Body of pancreas (tissue), 4 donors: ENCODE results near the gene MAD1L1.

Experiments used
- CTCF ChIP-seq, 7 experiments: fragments of 450-650 bp in 4 of 7; fragments of 200-600 bp in 3 of 7; sonication (generic) in 3 of 7; IDR thresholded peaks; one replicate each; pipeline ENCODE4 v1.5.1; 2016 to 2019; ENCODE audit warnings: antibody characterized with exemption in 7 of 7
- POLR2A ChIP-seq, 3 donors: fragments of 450-650 bp; IDR thresholded peaks; one replicate each; pipeline ENCODE4 v1.6.1; 2016; ENCODE audit warnings: antibody characterized with exemption in 3 of 3, mild to moderate bottlenecking in 2 of 3

GRCh38 chr7:2256306-2257045 is 23.7 kb upstream of the MAD1L1 start:
- TF ChIP-seq CTCF (IDR thresholded peaks at IDR 0.05) (no peak), POLR2A (IDR thresholded peaks at IDR 0.05) (no peak)
